K562 (cell line): ENCODE data around the gene PRUNE1.

Source experiments
- ATF2 ChIP-seq: sonication (generic); formaldehyde crosslinking; IDR thresholded peaks from 2 replicates; pipeline ENCODE4 v1.8.1; 2022; ENCODE audit warnings: missing genetic modification reagents
- BACH1 ChIP-seq: fragments of 200-800 bp; sonication (Bioruptor generic); IDR thresholded peaks from 2 replicates; pipeline ENCODE4 v1.6.1; 2016; ENCODE audit warnings: missing genetic modification characterization, missing compliant biosample characterization
- CTCF ChIP-seq, 3 experiments: IDR thresholded peaks in 2 of 3; conservative IDR thresholded peaks in 1 of 3; 2 replicates each; pipeline ENCODE4 v1.5.1; 2011 to 2012; ENCODE audit warnings: low read length in 3 of 3, mild to moderate bottlenecking in 3 of 3, control low read depth in 2 of 3, improper control_type of control experiment in 1 of 3, inconsistent platforms in 1 of 3, low read depth in 1 of 3, mixed read lengths in 1 of 3, moderate library complexity in 1 of 3; ENCODE audit not compliant: insufficient read depth in 2 of 3
- EZH2 ChIP-seq: IDR thresholded peaks from 2 replicates; pipeline ENCODE4 v1.6.1; 2012; ENCODE audit warnings: low read depth, mild to moderate bottlenecking, inconsistent platforms, low read length, borderline replicate concordance
- KDM1A ChIP-seq, 2 experiments: fragments of 450-650 bp; IDR thresholded peaks; 2 replicates each; pipeline ENCODE4 v1.6.1; 2016; ENCODE audit warnings: mild to moderate bottlenecking in 2 of 2
- KDM5B ChIP-seq: fragments of 200-600 bp; sonication (generic); IDR thresholded peaks from 2 replicates; pipeline ENCODE4 v1.6.1; 2012; ENCODE audit warnings: low read depth, mild to moderate bottlenecking, moderate library complexity, low read length, control low read depth, inconsistent platforms; ENCODE audit not compliant: insufficient replicate concordance
- KLF6 ChIP-seq: fragments of 250-450 bp; sonication (Bioruptor Pico); IDR thresholded peaks from 2 replicates; pipeline ENCODE4 v1.4.0; 2020; ENCODE audit warnings: mild to moderate bottlenecking, moderate library complexity, borderline replicate concordance
- MED1 ChIP-seq: sonication (generic); formaldehyde crosslinking; IDR thresholded peaks from 2 replicates; pipeline ENCODE4 v1.8.1; 2023; ENCODE audit warnings: missing genetic modification reagents, borderline replicate concordance
- RBM25 ChIP-seq: fragments of 200-400 bp; formaldehyde crosslinking; IDR thresholded peaks from 2 replicates; pipeline ENCODE4 v1.6.1; 2018; ENCODE audit warnings: low read length, low read depth, moderate library complexity; ENCODE audit not compliant: severe bottlenecking
- SMAD1 ChIP-seq: fragments of 150-350 bp; IDR thresholded peaks from 2 replicates; pipeline ENCODE4 v1.6.1; 2014; ENCODE audit warnings: low read length, low read depth; ENCODE audit not compliant: partially characterized antibody
- SMARCC2 ChIP-seq: fragments of 450-650 bp; IDR thresholded peaks from 2 replicates; pipeline ENCODE4 v1.6.1; 2017; ENCODE audit warnings: antibody characterized with exemption, moderate library complexity, mild to moderate bottlenecking, low read depth
- ZBTB43 ChIP-seq: sonication (generic); formaldehyde crosslinking; IDR thresholded peaks from 2 replicates; pipeline ENCODE4 v1.8.0; 2023; ENCODE audit warnings: mild to moderate bottlenecking, missing genetic modification reagents
- ZNF512 ChIP-seq: IDR thresholded peaks from 2 replicates; pipeline ENCODE4 v1.6.1; 2016; ENCODE audit warnings: missing genetic modification characterization, missing compliant biosample characterization
- ZNF586 ChIP-seq: fragments of 450-650 bp; formaldehyde crosslinking; conservative IDR thresholded peaks from 2 replicates; pipeline ENCODE4 v1.4.0; 2020; ENCODE audit warnings: mild to moderate bottlenecking, moderate library complexity

- no peak for TF ChIP-seq ZBTB43 (CRISPR knock-in tag)
- TF ChIP-seq ATF2 (CRISPR knock-in tag): no peak
- TF ChIP-seq KDM1A (IDR thresholded peaks at IDR 0.05): no peak
- no peak for TF ChIP-seq KDM5B
- TF ChIP-seq BACH1 (tag): no peak
- no peak for TF ChIP-seq KLF6 (CRISPR knock-in tag)
- TF ChIP-seq CTCF (IDR thresholded peaks at IDR 0.05 in 2 of 3, conservative IDR thresholded peaks at IDR 0.05 in 1 of 3; ENCODE audit: insufficient read depth in 2 of 3, low read depth in 1 of 3, low read length in 3 of 3): no peak
- TF ChIP-seq RBM25: no peak
- no peak for TF ChIP-seq SMARCC2
- no peak for TF ChIP-seq EZH2
- no peak for TF ChIP-seq ZNF586 (CRISPR knock-in tag)
- TF ChIP-seq ZNF512 (tag): no peak
- no peak for TF ChIP-seq MED1
- no peak for TF ChIP-seq SMAD1
Observed at GRCh38 chr1:151002611-151003010, 5.6 kb upstream of the PRUNE1 start.
